PC-3 (cell line): Measurements from ENCODE around the gene GCSH. TPM values are rescaled to one million over a fixed set of nuclear protein-coding genes. Genes with fewer than 3 reads are reported as not detected.

Experiments
- ATAC-seq: fragments of 200-7000 bp; cut with Tn5 transposase; 2 replicates; pipeline ENCODE4 v1.9.1; 2020; ENCODE audit warnings: mild to moderate bottlenecking, moderate library complexity
- BruUV-seq: library from RNA; stranded (reverse); fragments of 400-500 nt; replicated peaks from 2 replicates; lab custom pipeline; 2021; lab: Mats Ljungman, UMichigan
- CTCF ChIA-PET: fragments of 300-600 bp; sonication (Branson Sonifier 250); formaldehyde crosslinking; loops from one replicate; lab custom pipeline; 2022; ENCODE audit warnings: antibody characterized with exemption; lab: Charles Lee
- POLR2A ChIA-PET: fragments of 300-600 bp; sonication (Branson Sonifier 250); formaldehyde crosslinking; loops from one replicate; lab custom pipeline; 2022; ENCODE audit warnings: antibody characterized with exemption; ENCODE audit not compliant: unreplicated experiment; lab: Charles Lee
- DNase-seq: peaks from one replicate; pipeline ENCODE4 v3.0.0-alpha.2; 2015
- H2AFZ ChIP-seq: fragments of 300-600 bp; sonication (generic); 2 replicates; pipeline ENCODE4 v1.6.0; 2016; ENCODE audit warnings: antibody characterized with exemption, low read length
- H3F3A ChIP-seq: fragments of 300-600 bp; sonication (generic); one replicate; pipeline ENCODE4 v1.6.0; 2017; ENCODE audit warnings: antibody characterized with exemption, low read length, control low read depth, mild to moderate bottlenecking; ENCODE audit not compliant: unreplicated experiment
- H3K27ac ChIP-seq: fragments of 300-600 bp; sonication (generic); 2 replicates; pipeline ENCODE4 v1.5.1; 2016; ENCODE audit warnings: mild to moderate bottlenecking, low read length
- H3K27me3 ChIP-seq: fragments of 300-600 bp; sonication (generic); 2 replicates; pipeline ENCODE4 v1.6.1; 2016; ENCODE audit warnings: low read length, mixed read lengths
- H3K36me3 ChIP-seq: fragments of 300-600 bp; sonication (generic); 2 replicates; pipeline ENCODE4 v1.6.1; 2016; ENCODE audit warnings: low read depth, mixed run types, low read length, mixed read lengths
- H3K4me1 ChIP-seq: fragments of 300-600 bp; sonication (generic); 2 replicates; pipeline ENCODE4 v1.5.1; 2016; ENCODE audit warnings: low read length; ENCODE audit not compliant: insufficient read depth
- H3K4me2 ChIP-seq: fragments of 300-600 bp; sonication (generic); 2 replicates; pipeline ENCODE4 v1.6.0; 2016; ENCODE audit warnings: low read length
- H3K4me3 ChIP-seq: fragments of 300-600 bp; sonication (generic); 2 replicates; pipeline ENCODE4 v1.5.1; 2016; ENCODE audit warnings: mild to moderate bottlenecking, low read length, mixed read lengths
- H3K79me2 ChIP-seq: fragments of 300-600 bp; sonication (generic); 2 replicates; pipeline ENCODE4 v1.6.1; 2017; ENCODE audit warnings: low read length, mixed read lengths
- H3K9ac ChIP-seq: fragments of 300-600 bp; sonication (generic); 2 replicates; pipeline ENCODE4 v1.6.0; 2016; ENCODE audit warnings: mild to moderate bottlenecking, low read length
- H3K9me2 ChIP-seq: fragments of 300-600 bp; sonication (generic); replicated peaks from 2 replicates; pipeline ENCODE4 v1.6.1; 2016; ENCODE audit warnings: mixed run types, low read length, mixed read lengths
- H3K9me3 ChIP-seq: fragments of 300-600 bp; sonication (generic); 2 replicates; pipeline ENCODE4 v1.6.1; 2016; ENCODE audit warnings: low read length, mixed read lengths
- H4K20me1 ChIP-seq: fragments of 300-600 bp; sonication (generic); 2 replicates; pipeline ENCODE4 v1.6.1; 2016; ENCODE audit warnings: low read length, mixed read lengths
- CTCF ChIP-seq: fragments of 300-600 bp; sonication (generic); conservative IDR thresholded peaks from 2 replicates; pipeline ENCODE4 v1.5.1; 2017; ENCODE audit warnings: antibody characterized with exemption, low read depth, mild to moderate bottlenecking, low read length
- EZH2 ChIP-seq: fragments of 300-600 bp; sonication (generic); IDR thresholded peaks from one replicate; pipeline ENCODE4 v1.6.1; 2017; ENCODE audit warnings: antibody characterized with exemption, mild to moderate bottlenecking, low read length; ENCODE audit not compliant: unreplicated experiment
- EZH2phosphoT487 ChIP-seq: fragments of 300-600 bp; sonication (generic); IDR thresholded peaks from 2 replicates; pipeline ENCODE4 v1.6.1; 2018; ENCODE audit warnings: mild to moderate bottlenecking, antibody characterized with exemption, low read length, borderline replicate concordance
- intact Hi-C: fragments of 100-400 bp; cut with micrococcal nuclease; formaldehyde crosslinking; loops from 2 replicates; pipeline ENCODE4 v1.9.0; 2023
- total RNA-seq: library from RNA; depleted of rRNA; stranded (reverse); fragments of >200 nt; gene quantifications from 2 replicates; pipeline ENCODE4 v1.2.3, GENCODE V29; 2014

The GCSH gene
- total RNA-seq, 1 experiment from 2014 or later: 47.5 TPM

- H3K79me2 ChIP-seq: peaks cover 35% of the 10 kb centered on the region
- peak overlapping the region; percentile 6; the same call in 1 of the 2 replicates for H3K27ac ChIP-seq
- H3K4me3 ChIP-seq: no peak overlapping the region
- no peaks in the 10 kb centered on the region for H3K27me3 ChIP-seq
- intact Hi-C loops: loop anchor here (10.0 kb wide), 1 partner anchor 98 kb away; no protein-coding TSS in a partner anchor
- TF ChIP-seq CTCF (no peak), EZH2 (no peak), EZH2phosphoT487 (no peak)
- no peaks in the 10 kb centered on the region for H3K9me3 ChIP-seq
- no peak for DNase-seq
- ATAC-seq: no peak
- H2AFZ ChIP-seq: no peak overlapping the region
- no peaks in the 10 kb centered on the region for H4K20me1 ChIP-seq
- H3K9ac ChIP-seq: no peak overlapping the region
- BruUV-seq: no TSS peak
- no peaks in the 10 kb centered on the region for H3K9me2 ChIP-seq
- H3K36me3 ChIP-seq: no peaks in the 10 kb centered on the region
- POLR2A ChIA-PET: no interaction called here
- H3K4me2 ChIP-seq: peak overlapping the region; percentile 72
- CTCF ChIA-PET: no interaction called here
- no peaks in the 10 kb centered on the region for H3F3A ChIP-seq
- H3K4me1 ChIP-seq: peaks cover 13% of the 10 kb centered on the region
Measured at GRCh38 chr16:81097230-81097629, 1.0 kb upstream of the GCSH start.

GRCh38 chr16:81096715-81097208 lies 567 bp upstream of the GCSH start:
- Histone ChIP-seq H3F3A (no peaks in the 10 kb centered on the region), H3K79me2 (peaks cover 40% of the 10 kb centered on the region), H4K20me1 (no peaks in the 10 kb centered on the region), H3K4me1 (peaks cover 13% of the 10 kb centered on the region), H3K9me2 (no peaks in the 10 kb centered on the region), H2AFZ (peak overlapping the region; percentile 71), H3K9me3 (no peaks in the 10 kb centered on the region), H3K27me3 (no peaks in the 10 kb centered on the region), H3K4me3 (peak overlapping the region; percentile 41), H3K27ac (peak overlapping the region; percentile 6; the same call in 1 of the 2 replicates), H3K9ac (no peak overlapping the region), H3K4me2 (peak overlapping the region; percentile 72), H3K36me3 (no peaks in the 10 kb centered on the region)
- DNase-seq (no peak), ATAC-seq (no peak)
- ChIA-PET CTCF (no interaction called here), POLR2A (no interaction called here)
- TF ChIP-seq EZH2: no peak
- TF ChIP-seq EZH2phosphoT487: no peak
- no peak for TF ChIP-seq CTCF
- BruUV-seq: no TSS peak
- intact Hi-C loops: loop anchor here (10.0 kb wide), 1 partner anchor 98 kb away; no protein-coding TSS in a partner anchor

GRCh38 chr16:81095653-81095952 lies 592 bp downstream of the GCSH start:
- BruUV-seq: no TSS peak
- intact Hi-C loops: loop anchor here (2.0 to 10.0 kb wide), 2 partner anchors 19 to 99 kb away; partner anchors contain the start of gene C16orf46
- peak overlapping the region; percentile 95 for H3K4me2 ChIP-seq
- no peak overlapping the region for H3K27ac ChIP-seq
- H3F3A ChIP-seq: no peaks in the 10 kb centered on the region
- H3K4me3 ChIP-seq: peak overlapping the region; percentile 91
- TF ChIP-seq CTCF (no peak), EZH2phosphoT487 (no peak), EZH2 (no peak)
- peak; percentile 7 for ATAC-seq
- peaks cover 49% of the 10 kb centered on the region for H3K79me2 ChIP-seq
- no peaks in the 10 kb centered on the region for H3K9me2 ChIP-seq
- peak overlapping the region; percentile 87 for H3K9ac ChIP-seq
- peaks cover 13% of the 10 kb centered on the region for H3K4me1 ChIP-seq
- POLR2A ChIA-PET: no interaction called here
- H4K20me1 ChIP-seq: no peaks in the 10 kb centered on the region
- CTCF ChIA-PET: no interaction called here
- H3K27me3 ChIP-seq: no peaks in the 10 kb centered on the region
- DNase-seq: peak; percentile 2
- no peaks in the 10 kb centered on the region for H3K9me3 ChIP-seq
- no peaks in the 10 kb centered on the region for H3K36me3 ChIP-seq
- H2AFZ ChIP-seq: peak overlapping the region; percentile 86
